ENCODE results near the gene RNF20.

GRCh38 chr9:101571114-101571513 is 37.5 kb downstream of the RNF20 start:
- TF ChIP-seq EZH2 (IDR thresholded peaks at IDR 0.05) (no peak), POLR2AphosphoS5 (IDR thresholded peaks at IDR 0.05; ENCODE audit: borderline replicate concordance, low read depth, low read length) (no peak)

All from SK-N-MC (cell line).